Liver (tissue), 2 donors: ENCODE data around the gene MEIG1.

Experiments used
- CTCF ChIP-seq: fragments of 150-350 bp; IDR thresholded peaks from 2 replicates; pipeline ENCODE4 v1.5.1; 2017; ENCODE audit warnings: improper control_type of control experiment, low read depth, low read length; ENCODE audit not compliant: missing input control
- REST ChIP-seq: IDR thresholded peaks from 2 replicates; pipeline ENCODE4 v1.6.1; 2016; ENCODE audit warnings: antibody characterized with exemption, mild to moderate bottlenecking
- donor health status: healthy.

- no peak for TF ChIP-seq CTCF
- no peak for TF ChIP-seq REST
Measured at GRCh38 chr10:14945108-14945507, 14.1 kb upstream of the MEIG1 start.
